ACC112 (cell line): Measurements from ENCODE around the gene MKNK2.

Experiments used
- H2AFZ ChIP-seq: fragments of 200-600 bp; sonication (generic); one replicate; pipeline ENCODE4 v1.6.0; 2017; ENCODE audit warnings: antibody characterized with exemption, low read length; ENCODE audit not compliant: unreplicated experiment
- H3K27ac ChIP-seq: fragments of 200-600 bp; sonication (generic); 2 replicates; pipeline ENCODE4 v1.5.1; 2014; ENCODE audit warnings: low read depth, mild to moderate bottlenecking, antibody characterized with exemption, low read length, moderate library complexity
- H3K27me3 ChIP-seq: fragments of 200-600 bp; sonication (generic); 2 replicates; pipeline ENCODE4 v1.6.1; 2014; ENCODE audit warnings: mild to moderate bottlenecking, antibody characterized with exemption, low read length, moderate library complexity, mixed read lengths; ENCODE audit not compliant: insufficient read depth
- H3K36me3 ChIP-seq: fragments of 200-600 bp; sonication (generic); 2 replicates; pipeline ENCODE4 v1.6.1; 2016; ENCODE audit warnings: mild to moderate bottlenecking, antibody characterized with exemption, low read length, moderate library complexity, mixed read lengths; ENCODE audit not compliant: insufficient read depth
- H3K4me1 ChIP-seq: fragments of 200-600 bp; sonication (generic); one replicate; pipeline ENCODE4 v1.6.1; 2016; ENCODE audit warnings: low read length, mixed read lengths; ENCODE audit not compliant: insufficient read depth, unreplicated experiment, control insufficient read depth
- H3K4me3 ChIP-seq: fragments of 200-600 bp; sonication (generic); 2 replicates; pipeline ENCODE4 v1.5.1; 2014; ENCODE audit warnings: mild to moderate bottlenecking, low read depth, low read length
- H3K79me2 ChIP-seq: fragments of 200-600 bp; sonication (generic); one replicate; pipeline ENCODE4 v1.6.0; 2016; ENCODE audit warnings: low read length; ENCODE audit not compliant: control insufficient read depth, unreplicated experiment, insufficient read depth

The MKNK2 gene

GRCh38 chr19:2046046-2046907 is 4.8 kb downstream of the MKNK2 start:
- Histone ChIP-seq H3K4me1 (peaks cover 28% of the 10 kb centered on the region), H2AFZ (no peak overlapping the region), H3K27ac (no peak overlapping the region), H3K4me3 (no peak overlapping the region), H3K27me3 (no peaks in the 10 kb centered on the region), H3K36me3 (no peaks in the 10 kb centered on the region), H3K79me2 (peaks cover 35% of the 10 kb centered on the region)

GRCh38 chr19:2045501-2046045 is 5.5 kb downstream of the MKNK2 start:
- H3K36me3 ChIP-seq: no peaks in the 10 kb centered on the region
- no peak overlapping the region for H2AFZ ChIP-seq
- H3K27me3 ChIP-seq: no peaks in the 10 kb centered on the region
- peaks cover 35% of the 10 kb centered on the region for H3K79me2 ChIP-seq
- H3K4me3 ChIP-seq: no peak overlapping the region
- H3K4me1 ChIP-seq: peaks cover 28% of the 10 kb centered on the region
- no peak overlapping the region for H3K27ac ChIP-seq

GRCh38 chr19:2044709-2045500 is 6.1 kb downstream of the MKNK2 start:
- Histone ChIP-seq H3K79me2 (peaks cover 28% of the 10 kb centered on the region), H3K4me1 (peaks cover 28% of the 10 kb centered on the region), H3K36me3 (no peaks in the 10 kb centered on the region), H2AFZ (no peak overlapping the region), H3K27ac (no peak overlapping the region), H3K4me3 (no peak overlapping the region), H3K27me3 (no peaks in the 10 kb centered on the region)

- Histone ChIP-seq H3K27me3 (no peaks in the 10 kb centered on the region), H3K36me3 (no peaks in the 10 kb centered on the region), H3K27ac (no peak overlapping the region), H3K79me2 (peaks cover 21% of the 10 kb centered on the region), H2AFZ (no peak overlapping the region), H3K4me3 (no peak overlapping the region), H3K4me1 (peaks cover 22% of the 10 kb centered on the region)
Measured at GRCh38 chr19:2043961-2044708, 6.9 kb downstream of the MKNK2 start.

GRCh38 chr19:2043251-2043641 is 7.8 kb downstream of the MKNK2 start:
- H3K79me2 ChIP-seq: peaks cover 12% of the 10 kb centered on the region

GRCh38 chr19:2042485-2043250 is 8.4 kb downstream of the MKNK2 start:
- Histone ChIP-seq H3K27me3 (no peaks in the 10 kb centered on the region), H3K79me2 (peaks cover 6% of the 10 kb centered on the region), H3K4me1 (peaks cover 7% of the 10 kb centered on the region), H2AFZ (no peak overlapping the region), H3K4me3 (no peak overlapping the region), H3K36me3 (no peaks in the 10 kb centered on the region), H3K27ac (no peak overlapping the region)

More at GRCh38 chr19:2043251-2043641, 7.8 kb downstream of the MKNK2 start:
- Histone ChIP-seq H3K4me1 (peaks cover 13% of the 10 kb centered on the region), H2AFZ (no peak overlapping the region), H3K27me3 (no peaks in the 10 kb centered on the region), H3K36me3 (no peaks in the 10 kb centered on the region), H3K27ac (no peak overlapping the region), H3K4me3 (no peak overlapping the region)

- Histone ChIP-seq H3K4me1 (peaks cover under 1% of the 10 kb centered on the region), H3K27me3 (no peaks in the 10 kb centered on the region), H2AFZ (no peak overlapping the region), H3K79me2 (no peaks in the 10 kb centered on the region), H3K27ac (no peak overlapping the region; the same call in 1 of the 2 replicates), H3K36me3 (no peaks in the 10 kb centered on the region), H3K4me3 (no peak overlapping the region)
Measured at GRCh38 chr19:2041683-2042484, 9.2 kb downstream of the MKNK2 start.

- Histone ChIP-seq H3K4me3 (no peak overlapping the region), H2AFZ (no peak overlapping the region), H3K27ac (no peak overlapping the region; the same call in 1 of the 2 replicates), H3K36me3 (no peaks in the 10 kb centered on the region), H3K4me1 (no peaks in the 10 kb centered on the region), H3K79me2 (no peaks in the 10 kb centered on the region), H3K27me3 (no peaks in the 10 kb centered on the region)
Measured at GRCh38 chr19:2041433-2041682, 9.7 kb downstream of the MKNK2 start.

GRCh38 chr19:2040647-2041432 is 10.2 kb downstream of the MKNK2 start:
- H3K4me3 ChIP-seq: no peak overlapping the region
- no peaks in the 10 kb centered on the region for H3K79me2 ChIP-seq
- H3K27me3 ChIP-seq: no peaks in the 10 kb centered on the region
- no peaks in the 10 kb centered on the region for H3K36me3 ChIP-seq
- H2AFZ ChIP-seq: no peak overlapping the region
- no peaks in the 10 kb centered on the region for H3K4me1 ChIP-seq
- no peak overlapping the region for H3K27ac ChIP-seq
